HG03064 (cell line): ENCODE data around the gene FBLN2.

Source experiments
- ATAC-seq: cut with Tn5 transposase; IDR thresholded peaks from one replicate; pipeline ENCODE4 v1.9.1; 2021; ENCODE audit warnings: low read depth; ENCODE audit not compliant: unreplicated experiment

Gene FBLN2

DNA sequence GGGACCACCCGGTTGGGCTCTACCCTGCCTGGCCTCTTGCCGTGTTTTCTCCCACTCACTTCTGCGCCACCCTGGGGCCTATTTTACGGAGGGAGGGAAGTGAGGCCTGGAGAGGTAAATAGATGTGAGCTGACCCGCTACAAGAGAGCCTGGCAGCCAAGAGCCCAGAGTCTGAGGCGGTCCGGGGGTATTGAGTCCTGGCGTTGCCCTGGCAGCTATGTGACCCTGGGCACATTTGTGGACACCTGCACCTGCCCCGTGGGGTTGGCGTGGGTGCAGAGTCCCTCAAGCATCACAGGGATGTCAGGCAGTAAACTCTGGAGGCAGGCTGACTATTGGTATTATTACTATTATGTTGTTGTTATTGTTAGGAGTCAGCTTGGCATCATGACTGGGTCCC, 85.7 kb downstream of the FBLN2 start:
- no peak for ATAC-seq

DNA sequence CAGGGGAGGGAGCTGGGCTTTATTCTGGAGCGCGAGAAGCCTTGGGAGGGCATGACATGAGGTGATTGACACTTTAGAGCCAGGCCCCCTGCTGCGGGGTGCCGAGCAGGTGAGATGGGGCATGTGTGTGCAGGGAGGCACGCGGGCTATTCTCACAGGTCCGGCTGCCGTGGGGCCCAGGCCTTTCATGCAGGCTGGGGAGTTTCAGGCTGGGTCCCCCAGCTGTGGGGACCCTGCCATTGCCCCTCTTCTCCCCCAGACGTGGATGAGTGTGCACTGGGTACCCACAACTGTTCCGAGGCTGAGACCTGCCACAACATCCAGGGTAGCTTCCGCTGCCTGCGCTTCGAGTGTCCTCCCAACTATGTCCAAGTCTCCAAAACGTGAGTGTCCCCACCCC, 87.3 kb downstream of the FBLN2 start:
- no peak for ATAC-seq

DNA sequence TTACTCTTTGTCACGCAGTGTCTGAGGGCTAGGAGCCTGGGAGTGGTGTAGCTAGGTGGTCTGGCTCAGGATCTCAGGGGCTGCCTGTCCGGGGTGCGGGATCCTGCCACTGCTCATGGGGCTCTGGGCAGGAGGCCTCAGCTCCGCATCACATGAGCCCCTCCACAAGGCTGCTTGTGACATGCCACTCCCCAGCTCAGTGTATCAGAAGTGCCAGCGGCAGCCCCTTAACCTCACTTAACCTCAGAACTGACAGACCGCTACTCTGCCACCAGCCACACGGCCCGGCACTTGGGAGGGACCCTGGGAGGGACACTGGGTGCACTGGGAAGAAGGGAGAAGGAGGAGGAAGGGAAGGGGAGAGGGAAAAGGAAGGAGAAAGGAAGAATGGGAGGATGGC, 87.9 kb downstream of the FBLN2 start:
- no peak for ATAC-seq

DNA sequence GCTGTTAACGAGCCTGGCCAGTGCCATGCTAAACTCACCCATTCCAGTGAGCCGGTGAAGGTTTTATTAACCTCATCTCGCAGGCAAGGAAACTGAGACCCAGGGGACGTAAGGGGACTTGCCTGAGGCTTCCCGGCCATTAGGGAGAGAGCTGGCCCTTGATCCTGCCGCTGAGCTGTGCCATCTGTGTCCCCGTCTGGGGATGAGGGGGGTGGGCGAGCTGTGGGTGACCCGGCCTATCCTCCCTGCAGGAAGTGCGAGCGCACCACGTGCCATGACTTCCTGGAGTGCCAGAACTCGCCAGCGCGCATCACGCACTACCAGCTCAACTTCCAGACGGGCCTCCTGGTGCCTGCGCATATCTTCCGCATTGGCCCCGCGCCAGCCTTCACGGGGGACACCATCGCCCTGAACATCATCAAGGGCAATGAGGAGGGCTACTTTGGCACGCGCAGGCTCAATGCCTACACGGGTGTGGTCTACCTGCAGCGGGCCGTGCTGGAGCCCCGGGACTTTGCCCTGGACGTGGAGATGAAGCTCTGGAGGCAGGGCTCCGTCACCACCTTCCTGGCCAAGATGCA, 88.5 kb downstream of the FBLN2 start:
- no peak for ATAC-seq

DNA sequence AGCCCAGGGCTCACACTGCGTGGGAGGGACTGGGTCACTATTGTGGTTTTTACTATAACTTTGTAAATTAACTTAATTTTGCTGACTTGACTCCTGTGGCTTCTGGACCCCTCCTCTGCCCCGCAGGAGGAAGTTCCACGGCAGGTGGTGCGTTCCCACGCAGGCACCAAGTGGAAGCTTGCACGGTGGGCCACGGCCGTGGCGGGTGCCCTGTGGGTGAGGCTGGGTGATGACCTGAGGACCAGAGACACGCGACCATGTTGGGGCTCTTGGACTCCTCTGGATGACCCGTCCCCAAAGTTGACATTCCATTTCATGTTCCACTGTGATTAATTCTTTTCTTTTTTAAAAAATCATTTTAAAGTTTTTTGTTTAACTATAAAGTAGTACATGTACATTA, 89.0 kb downstream of the FBLN2 start:
- ATAC-seq: no peak

DNA sequence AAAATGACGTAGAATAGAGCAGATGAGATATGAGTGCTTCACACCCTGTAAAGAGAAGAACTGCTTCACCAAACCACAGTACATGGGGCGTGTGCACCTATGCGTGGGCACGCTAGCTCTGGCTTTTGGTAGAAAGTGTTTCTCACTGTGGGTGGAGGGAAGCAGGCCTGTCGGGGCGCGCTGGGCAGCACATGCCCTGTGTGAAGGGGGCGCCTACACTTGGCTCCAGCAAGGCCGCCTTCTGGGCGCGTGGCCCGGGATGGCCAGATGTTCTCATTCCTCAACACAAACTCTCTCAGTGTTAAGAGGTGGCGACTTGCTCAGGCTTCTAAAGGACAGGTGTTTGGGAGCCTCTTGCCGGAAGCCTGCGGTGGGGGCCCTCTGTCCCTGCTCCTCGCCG, 90.0 kb downstream of the FBLN2 start:
- no peak for ATAC-seq

DNA sequence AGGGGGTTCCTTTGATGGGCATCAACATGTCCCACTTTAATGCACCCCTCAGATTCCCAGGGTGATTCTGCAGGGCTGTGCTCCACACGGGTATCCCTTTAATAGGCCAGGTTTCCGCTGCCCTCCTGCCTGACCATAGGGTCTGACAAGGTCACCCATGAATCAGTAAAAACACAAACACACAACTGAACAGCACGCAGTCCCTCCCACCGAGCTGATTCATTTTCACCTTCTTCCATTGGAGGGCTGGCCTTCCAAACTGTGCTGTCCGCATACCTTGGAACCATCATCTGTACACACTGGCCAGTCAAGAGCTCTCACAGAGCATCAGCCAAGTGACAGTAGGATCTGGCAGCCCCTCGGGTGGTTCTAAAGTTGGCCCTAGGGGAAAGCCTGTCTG, 93.7 kb downstream of the FBLN2 start:
- ATAC-seq: no peak

DNA sequence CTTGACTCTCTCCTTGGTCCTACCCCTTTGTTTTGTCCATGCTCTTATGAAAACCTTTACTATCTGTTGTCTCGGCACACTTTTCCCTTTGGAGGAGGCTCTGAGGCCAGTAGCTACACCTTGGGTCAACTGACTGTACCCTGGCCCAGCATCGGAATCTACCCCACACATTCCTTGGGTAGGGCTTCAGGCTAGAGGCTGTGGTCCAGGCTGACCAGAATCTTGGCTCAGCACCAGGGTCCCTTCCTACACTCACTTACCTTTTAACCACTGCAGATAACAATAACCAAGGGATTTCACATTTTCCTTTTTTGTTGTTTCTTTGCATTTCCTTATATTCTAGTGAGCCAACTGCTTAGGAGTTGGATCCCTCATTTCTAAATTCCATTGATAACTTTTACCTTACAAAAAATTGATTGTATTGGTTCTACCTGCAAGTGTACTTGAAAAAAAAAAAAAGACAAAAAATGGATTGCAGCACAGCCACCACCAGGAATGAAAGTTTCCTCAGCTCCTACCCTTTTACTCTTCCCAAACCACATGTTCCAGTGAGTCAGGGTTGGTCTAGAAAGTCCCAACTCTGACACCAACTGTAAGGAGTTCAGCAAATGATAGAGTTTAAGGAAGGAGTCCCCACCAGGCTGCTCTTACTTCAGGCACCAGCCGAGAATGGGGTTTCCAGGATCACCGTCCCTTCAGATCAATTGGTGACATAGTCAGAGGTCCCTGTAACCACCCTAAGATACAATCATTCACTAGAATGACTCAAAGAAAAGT, 95.6 kb downstream of the FBLN2 start:
- ATAC-seq: no peak

DNA sequence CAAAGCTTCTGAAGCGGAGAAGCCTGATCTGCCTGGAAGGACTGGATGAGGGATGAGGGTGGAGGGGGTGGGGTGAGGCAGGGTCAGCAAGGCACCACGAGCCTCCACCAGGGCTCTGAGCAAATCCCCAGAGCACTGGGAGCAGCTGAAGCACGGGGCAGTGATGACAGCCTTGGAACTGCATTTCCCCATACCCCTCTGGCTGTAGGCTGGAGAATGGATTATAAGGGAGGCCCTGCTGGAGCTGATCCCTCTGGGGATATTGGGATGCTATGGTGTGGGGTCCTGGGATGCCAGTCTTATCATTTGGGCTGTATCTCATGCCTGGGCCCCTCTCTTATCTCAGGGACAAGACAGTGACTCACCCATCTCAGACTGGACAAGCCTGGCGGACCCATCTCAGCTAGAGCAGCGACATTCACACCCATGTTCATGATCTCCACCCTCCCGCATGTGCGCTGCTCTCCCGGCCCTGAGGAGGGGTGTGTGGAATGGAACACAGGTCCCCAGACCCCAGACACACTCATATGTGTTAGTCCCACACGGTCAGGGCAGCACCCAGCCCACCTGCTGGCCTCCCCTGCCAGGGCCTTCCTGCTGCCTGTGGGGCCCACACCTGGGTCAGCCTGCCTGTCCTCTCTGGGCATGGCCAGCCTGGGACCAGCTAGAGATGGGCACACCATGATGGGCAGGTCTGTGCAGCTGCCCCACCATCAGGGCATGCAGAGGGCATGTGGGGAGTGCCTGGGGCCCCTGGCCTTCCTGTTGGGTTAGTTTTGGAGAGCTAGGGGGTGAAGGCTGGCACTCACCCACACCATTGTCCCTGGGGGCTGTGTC, 97.1 kb downstream of the FBLN2 start:
- ATAC-seq: no peak

DNA sequence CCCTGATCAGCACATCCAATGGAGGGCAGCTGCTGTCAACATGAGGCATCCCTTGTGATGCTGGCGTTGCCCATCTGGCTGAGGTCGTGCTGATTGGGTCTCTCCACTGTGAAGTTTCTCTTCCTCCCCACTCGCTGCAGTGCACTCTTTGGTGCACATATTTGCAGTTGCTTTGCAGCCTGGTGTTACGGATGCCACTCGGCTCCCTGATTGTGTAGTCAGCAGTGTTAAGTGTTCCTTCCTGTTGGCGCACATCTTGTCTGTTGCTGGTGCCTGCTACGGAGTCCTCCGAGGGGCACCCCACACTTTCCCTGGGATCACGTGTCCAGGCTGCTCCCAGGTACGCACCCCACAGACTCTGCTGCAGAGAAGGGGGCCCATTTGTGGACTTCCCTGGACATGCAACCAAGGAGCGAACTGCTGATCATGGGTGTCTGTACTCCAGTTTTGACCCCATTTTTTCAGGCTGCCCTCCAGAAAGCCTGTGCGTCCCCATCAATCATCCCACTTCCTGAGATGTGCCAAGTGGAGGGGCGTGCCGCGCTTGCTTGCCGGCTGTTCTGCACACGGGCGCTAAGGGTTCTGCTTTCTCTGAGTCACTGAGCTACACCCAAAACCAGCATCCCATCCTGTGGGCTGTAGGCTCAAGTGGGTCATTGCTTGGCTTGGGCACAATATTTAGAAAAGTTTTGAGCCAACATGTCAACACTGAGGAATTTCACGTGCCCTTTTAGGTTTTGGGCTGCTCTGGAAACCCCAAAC, 98.6 kb downstream of the FBLN2 start:
- no peak for ATAC-seq

DNA sequence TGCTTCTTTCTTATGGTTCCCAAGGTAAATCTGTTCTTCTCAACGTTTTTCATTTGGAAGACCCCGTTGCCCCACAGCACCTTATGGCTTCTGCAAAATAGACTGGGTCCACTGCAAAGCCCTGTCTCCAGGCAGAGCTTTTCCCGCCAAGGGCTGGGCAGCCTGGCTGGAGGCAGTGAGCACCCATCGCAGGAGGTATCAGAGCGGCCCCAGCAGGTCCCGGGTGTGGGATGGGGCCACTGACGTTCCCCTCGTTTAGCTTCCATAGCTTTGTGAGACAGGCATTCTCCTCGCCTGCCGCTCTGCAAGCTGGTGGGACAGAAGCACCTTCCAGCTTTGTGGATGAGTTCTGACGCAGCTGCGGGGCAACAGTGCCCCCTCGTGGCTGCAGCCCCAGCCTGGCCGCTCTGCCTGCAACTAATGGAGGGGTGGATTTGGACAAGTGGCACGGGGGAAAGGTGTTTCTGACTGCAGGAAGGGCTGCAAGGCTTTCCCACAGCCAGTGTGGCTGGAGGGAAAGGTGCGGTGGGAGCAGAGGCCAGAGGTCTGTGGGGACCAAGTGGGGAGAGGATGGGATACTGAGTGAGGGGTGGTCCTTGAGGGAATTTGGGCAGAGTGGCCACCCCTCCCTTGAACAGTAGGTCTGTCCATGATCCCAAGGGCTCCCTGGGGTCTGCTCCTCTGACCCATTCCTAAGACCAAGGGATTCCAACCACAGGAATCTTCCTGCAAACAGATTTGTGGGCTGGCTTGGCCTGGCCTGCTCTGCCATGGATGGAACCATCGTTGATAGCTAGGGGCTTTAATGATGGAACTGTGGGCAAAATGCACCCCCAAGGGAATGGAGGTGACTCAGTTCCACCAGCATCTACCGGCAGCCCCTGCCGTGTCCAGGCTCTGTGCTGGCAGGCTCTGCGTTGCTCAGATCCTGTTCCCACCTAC, 99.4 kb downstream of the FBLN2 start:
- ATAC-seq: no peak

DNA sequence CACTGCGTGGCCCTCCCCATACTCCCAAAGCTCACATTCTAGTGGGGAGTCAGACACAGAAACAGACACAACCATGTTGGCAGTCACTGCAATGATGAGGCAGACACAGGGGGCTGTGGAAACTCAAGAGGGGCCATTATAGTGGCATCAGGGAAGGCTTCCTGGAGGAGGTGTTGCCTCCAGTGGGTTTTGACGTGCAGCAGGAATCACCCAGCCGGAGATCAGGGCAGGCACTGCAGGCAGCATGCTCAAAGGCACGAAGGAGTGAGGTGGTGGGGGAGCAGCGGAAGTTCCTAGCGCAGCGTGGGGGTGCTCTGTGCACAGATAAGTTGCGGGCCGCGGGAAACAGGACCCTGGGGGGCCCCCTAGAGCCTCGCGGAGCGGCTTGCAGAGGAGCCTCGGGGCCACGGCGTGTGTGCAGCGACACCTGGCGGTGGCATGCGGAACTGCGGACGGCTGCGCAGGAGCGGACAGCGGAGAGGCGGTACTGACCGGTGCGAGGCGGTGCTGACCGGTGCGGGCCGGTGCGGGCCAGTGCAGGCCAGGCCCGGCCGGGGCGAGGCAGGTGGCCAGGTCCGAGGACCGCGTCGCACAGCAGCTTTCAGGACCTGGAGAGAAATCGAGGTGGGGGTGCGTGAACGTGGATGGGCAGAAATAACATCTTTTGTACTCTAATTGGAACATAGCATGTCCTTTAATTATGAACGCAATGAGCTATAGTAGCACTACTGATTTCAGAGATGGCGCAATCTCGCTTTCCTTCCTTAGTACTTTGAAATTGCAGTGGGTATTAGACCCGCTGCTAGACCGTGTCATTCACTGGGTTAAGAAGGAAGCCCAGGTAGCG, 101.5 kb downstream of the FBLN2 start:
- no peak for ATAC-seq

DNA sequence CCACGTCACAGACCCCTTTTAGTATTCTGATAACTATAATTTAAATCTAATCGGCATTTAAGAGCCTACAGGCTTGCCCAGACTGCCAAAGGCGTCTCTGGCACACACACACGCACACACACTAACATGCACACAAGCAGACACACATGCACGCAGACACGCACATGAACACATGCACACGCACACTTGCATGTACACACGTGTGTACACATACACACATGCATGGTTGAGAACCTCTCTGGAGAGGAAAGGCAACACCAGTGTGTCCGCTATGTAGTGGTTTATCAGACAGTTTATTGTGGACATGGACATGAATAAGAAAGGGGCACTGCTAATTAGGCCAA, 102.1 kb downstream of the FBLN2 start:
- no peak for ATAC-seq

DNA sequence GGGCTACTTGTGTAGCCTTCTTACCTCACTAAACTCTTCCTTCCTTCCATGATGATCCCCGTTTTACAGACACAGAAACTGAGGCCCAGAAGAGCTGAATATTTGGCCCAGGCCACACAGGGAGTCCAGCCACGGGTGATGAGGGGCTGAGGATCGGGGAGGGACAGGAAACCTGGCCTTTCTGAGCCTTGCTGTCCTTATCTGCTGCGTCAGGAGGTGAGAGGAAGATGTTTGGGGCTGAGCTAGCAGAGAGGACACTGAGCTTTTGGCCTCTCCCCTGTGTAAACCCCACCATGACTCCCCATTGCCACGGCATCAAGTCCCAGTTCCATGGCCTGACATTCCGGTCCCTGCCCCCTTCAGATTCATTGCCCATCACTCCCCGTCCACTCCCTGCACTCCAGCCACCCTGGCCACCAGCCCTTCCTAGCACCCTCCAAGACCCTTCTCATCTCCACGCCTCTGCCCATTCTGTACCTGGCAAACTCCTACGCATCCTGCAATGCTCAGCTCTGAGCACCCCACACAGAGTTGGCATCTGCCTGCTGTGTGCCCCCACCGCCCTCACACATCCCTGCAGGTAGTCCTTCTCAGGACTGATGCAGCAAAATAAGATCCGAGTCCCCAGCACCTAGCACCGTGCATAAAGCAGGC, 103.0 kb downstream of the FBLN2 start:
- ATAC-seq: no peak

DNA sequence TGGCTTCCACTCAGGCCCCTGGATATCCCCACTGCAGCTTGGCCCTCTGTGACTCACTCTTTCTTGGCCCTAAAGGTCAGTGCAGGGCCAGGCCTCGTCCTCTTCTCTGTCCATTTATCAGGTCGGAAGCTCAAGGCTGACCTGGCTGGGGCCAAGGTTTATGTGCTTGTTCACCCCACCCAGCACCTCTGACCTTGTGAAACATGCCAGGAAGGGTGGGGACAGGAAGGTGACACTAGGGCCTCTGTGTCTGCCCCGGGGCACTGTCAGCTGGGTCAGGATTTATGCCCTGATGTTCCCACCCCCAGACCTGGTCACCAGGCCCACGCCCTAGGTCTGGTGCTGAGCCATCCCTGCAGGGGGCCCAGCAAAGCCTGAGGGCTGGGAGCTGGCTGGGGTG, 103.8 kb downstream of the FBLN2 start:
- no peak for ATAC-seq

DNA sequence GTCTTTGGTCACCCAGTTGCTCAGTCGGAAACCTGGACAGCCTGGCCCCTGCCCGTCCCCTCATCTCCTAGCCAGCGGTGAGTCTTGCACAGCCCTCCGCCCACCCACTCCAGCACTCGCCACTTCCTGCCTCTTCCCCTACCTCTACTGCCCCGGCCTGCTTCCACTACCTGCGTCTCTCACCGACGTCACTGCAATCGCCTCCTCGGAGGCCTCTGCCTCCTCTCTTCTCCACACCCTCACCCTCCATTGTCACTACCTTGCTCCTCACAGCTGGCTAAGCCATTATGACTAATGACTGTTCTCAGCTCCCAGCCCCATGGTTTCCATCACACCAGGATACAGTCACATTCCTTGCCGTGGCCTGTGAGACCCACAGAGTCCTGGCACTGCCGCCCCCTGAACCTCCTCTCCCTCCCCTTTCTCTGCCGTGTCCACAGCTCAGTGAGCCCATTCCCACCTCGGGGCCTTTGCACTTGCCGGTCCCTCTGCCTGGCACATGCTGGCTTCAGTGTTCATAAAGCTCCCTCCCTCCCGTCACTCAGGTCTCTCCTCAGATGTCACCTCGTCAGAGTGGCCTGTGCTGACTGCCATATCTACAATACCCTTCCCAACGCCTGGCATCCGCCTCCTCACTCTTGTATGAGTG, 104.8 kb downstream of the FBLN2 start:
- ATAC-seq: no peak

DNA sequence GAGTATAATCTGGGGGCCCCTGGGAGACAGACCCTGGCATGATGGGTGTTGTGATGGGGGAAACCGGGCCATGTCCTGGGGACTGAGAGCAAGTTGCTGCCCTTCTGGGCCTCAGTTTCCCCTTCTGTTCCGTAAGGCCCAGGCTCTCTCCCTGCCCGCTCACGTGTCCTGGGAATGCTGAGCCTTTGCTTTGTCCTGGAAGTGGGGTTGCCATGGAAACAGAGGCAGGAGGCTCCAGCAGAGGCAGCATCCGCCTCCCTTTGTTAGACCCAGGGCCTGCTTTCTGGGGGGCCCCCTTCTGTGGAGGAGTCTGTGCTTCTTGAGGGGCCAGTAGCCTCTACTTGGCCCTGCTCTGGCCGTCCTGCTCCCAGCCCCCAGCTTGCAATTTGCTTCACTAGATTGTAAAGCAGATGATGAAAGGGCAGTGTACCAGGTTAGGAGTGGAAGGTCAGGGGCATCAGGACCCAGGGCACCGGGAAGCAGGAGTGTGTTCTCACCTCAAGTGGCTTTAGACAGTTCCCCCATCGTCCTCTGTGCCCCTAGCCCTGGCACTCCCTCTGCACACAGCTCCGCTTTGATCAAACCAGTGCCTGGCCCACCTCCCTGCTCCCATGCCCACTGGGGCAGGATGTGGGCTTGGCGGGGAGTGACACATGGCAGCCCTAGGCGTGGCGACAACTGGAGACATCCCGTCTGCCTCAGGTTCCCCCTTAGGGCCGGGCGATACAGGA, 105.6 kb downstream of the FBLN2 start:
- ATAC-seq: no peak
